OCI-LY7 (cell line): Measurements from ENCODE around the gene ADD3. TPM values are rescaled to one million over a fixed set of nuclear protein-coding genes. Genes with fewer than 3 reads are reported as not detected.
"Not testable (repeated sequence)": the region's sequence is repeated elsewhere in the genome, so short reads cannot be mapped to it uniquely, and the experiment has no call there.

Source experiments
- BruUV-seq: library from RNA; stranded (reverse); fragments of 400-500 nt; replicated peaks from 2 replicates; lab custom pipeline; 2021; lab: Mats Ljungman, UMichigan
- CTCF ChIA-PET: fragments of 300-600 bp; sonication (Branson Sonifier 250); formaldehyde crosslinking; loops from one replicate; lab custom pipeline; 2022; ENCODE audit warnings: antibody characterized with exemption; ENCODE audit not compliant: unreplicated experiment; lab: Charles Lee
- POLR2A ChIA-PET: fragments of 300-600 bp; sonication (Branson Sonifier 250); formaldehyde crosslinking; loops from one replicate; lab custom pipeline; 2022; ENCODE audit warnings: antibody characterized with exemption; lab: Charles Lee
- DNase-seq: peaks from one replicate; pipeline ENCODE4 v3.0.0-alpha.2; 2015; ENCODE audit warnings: low spot score
- H2AFZ ChIP-seq: fragments of 200-600 bp; sonication (generic), shearing (Covaris generic); 2 replicates; pipeline ENCODE4 v1.6.1; 2014; ENCODE audit warnings: mild to moderate bottlenecking, antibody characterized with exemption, low read length, moderate library complexity
- H3K27ac ChIP-seq: fragments of 200-600 bp; sonication (generic); 2 replicates; pipeline ENCODE4 v1.5.1; 2014; ENCODE audit warnings: mixed run types, low read depth, mild to moderate bottlenecking, moderate library complexity, low read length, inconsistent platforms; ENCODE audit not compliant: poor library complexity, severe bottlenecking
- H3K36me3 ChIP-seq: fragments of 200-600 bp; sonication (generic); 2 replicates; pipeline ENCODE4 v1.6.1; 2014; ENCODE audit warnings: mild to moderate bottlenecking, antibody characterized with exemption, low read length, moderate library complexity, mixed read lengths; ENCODE audit not compliant: insufficient read depth
- H3K4me1 ChIP-seq: fragments of 200-600 bp; sonication (generic); 2 replicates; pipeline ENCODE4 v1.5.1; 2014; ENCODE audit warnings: mild to moderate bottlenecking, low read length; ENCODE audit not compliant: insufficient read depth, poor library complexity, severe bottlenecking
- H3K4me2 ChIP-seq: fragments of 200-600 bp; sonication (generic); 2 replicates; pipeline ENCODE4 v1.6.1; 2014; ENCODE audit warnings: mild to moderate bottlenecking, low read length
- H3K4me3 ChIP-seq: fragments of 200-600 bp; sonication (generic); 2 replicates; pipeline ENCODE4 v1.5.1; 2014; ENCODE audit warnings: mild to moderate bottlenecking, low read depth, low read length; ENCODE audit not compliant: poor library complexity, severe bottlenecking
- H3K79me2 ChIP-seq: fragments of 200-600 bp; sonication (generic); 2 replicates; pipeline ENCODE4 v1.6.1; 2016; ENCODE audit warnings: low read depth, mild to moderate bottlenecking, low read length, moderate library complexity, mixed read lengths; ENCODE audit not compliant: insufficient read depth
- H3K9me2 ChIP-seq: fragments of 200-600 bp; sonication (generic); 2 replicates; pipeline ENCODE4 v1.6.1; 2016; ENCODE audit warnings: mild to moderate bottlenecking, low read length, mixed read lengths; ENCODE audit not compliant: insufficient read depth
- H3K9me3 ChIP-seq: fragments of 200-600 bp; sonication (generic); 2 replicates; pipeline ENCODE4 v1.6.1; 2014; ENCODE audit warnings: mild to moderate bottlenecking, mixed run types, low read length, mixed read lengths
- H4K20me1 ChIP-seq: fragments of 200-600 bp; sonication (generic); 2 replicates; pipeline ENCODE4 v1.6.1; 2014; ENCODE audit warnings: mild to moderate bottlenecking, antibody characterized with exemption, low read length, moderate library complexity, mixed read lengths; ENCODE audit not compliant: insufficient read depth
- EZH2phosphoT487 ChIP-seq: fragments of 200-600 bp; sonication (generic); IDR thresholded peaks from 2 replicates; pipeline ENCODE4 v1.6.1; 2018; ENCODE audit warnings: low read depth, borderline replicate concordance, mild to moderate bottlenecking, mixed run types, antibody characterized with exemption, low read length, moderate library complexity, mixed read lengths
- intact Hi-C: fragments of 100-400 bp; cut with micrococcal nuclease; formaldehyde crosslinking; loops from one replicate; pipeline ENCODE4 v1.10.0; 2022; ENCODE audit not compliant: unreplicated experiment
- total RNA-seq, 2 experiments: library from RNA; depleted of rRNA in 1 of 2; stranded (reverse); fragments of >200 nt in 1 of 2; shearing (Covaris generic) in 1 of 2; gene quantifications; 2 replicates each; pipeline ENCODE4 v1.2.3, GENCODE V29; 2014 to 2022
- TF ChIP-seq, protein P1 (sequence below): fragments of 200-600 bp; sonication (generic); conservative IDR thresholded peaks from 2 replicates; pipeline ENCODE4 v1.5.1; 2014; ENCODE audit warnings: mild to moderate bottlenecking, antibody characterized with exemption, low read length, moderate library complexity, mixed read lengths

ADD3 gene
- total RNA-seq, 2 experiments from 2014 or later = 75.8 to 89.7 TPM

DNA sequence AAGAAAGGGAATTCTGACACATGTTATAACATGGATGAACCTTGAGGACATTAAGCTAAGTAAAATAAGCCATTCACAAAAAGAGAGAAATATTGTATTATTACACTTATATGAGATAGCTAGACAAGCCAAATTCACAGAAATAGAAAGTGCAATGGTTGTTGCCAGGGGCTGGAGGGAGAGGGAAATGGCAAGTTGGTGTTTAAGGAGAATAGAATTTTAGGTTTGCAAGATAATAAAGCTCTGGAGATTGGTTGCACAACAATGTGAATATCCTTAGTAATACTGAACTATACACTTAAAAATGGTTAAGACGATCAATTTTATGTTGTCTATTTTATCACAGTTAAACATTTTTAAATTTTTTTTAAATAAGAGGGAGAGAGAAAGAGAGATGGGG, 25.0 kb upstream of the ADD3 start:
- no peaks in the 10 kb centered on the region for H4K20me1 ChIP-seq
- H2AFZ ChIP-seq = no peak overlapping the region
- no peak overlapping the region for H3K4me3 ChIP-seq
- no peak overlapping the region for H3K4me2 ChIP-seq
- no peaks in the 10 kb centered on the region for H3K36me3 ChIP-seq
- ChIA-PET CTCF (no interaction called here), POLR2A (interaction anchor here (0.9 to 1.2 kb wide), 3 partner anchors 9 to 125 kb away, joined by 3 to 9 read pairs (median 4); no protein-coding TSS in a partner anchor)
- intact Hi-C loops = no loop called here
- no peaks in the 10 kb centered on the region for H3K4me1 ChIP-seq
- H3K9me2 ChIP-seq = no peaks in the 10 kb centered on the region
- BruUV-seq = no TSS peak
- DNase-seq = no peak
- H3K9me3 ChIP-seq = no peaks in the 10 kb centered on the region
- no peaks in the 10 kb centered on the region for H3K79me2 ChIP-seq
- TF ChIP-seq, protein P1, sequence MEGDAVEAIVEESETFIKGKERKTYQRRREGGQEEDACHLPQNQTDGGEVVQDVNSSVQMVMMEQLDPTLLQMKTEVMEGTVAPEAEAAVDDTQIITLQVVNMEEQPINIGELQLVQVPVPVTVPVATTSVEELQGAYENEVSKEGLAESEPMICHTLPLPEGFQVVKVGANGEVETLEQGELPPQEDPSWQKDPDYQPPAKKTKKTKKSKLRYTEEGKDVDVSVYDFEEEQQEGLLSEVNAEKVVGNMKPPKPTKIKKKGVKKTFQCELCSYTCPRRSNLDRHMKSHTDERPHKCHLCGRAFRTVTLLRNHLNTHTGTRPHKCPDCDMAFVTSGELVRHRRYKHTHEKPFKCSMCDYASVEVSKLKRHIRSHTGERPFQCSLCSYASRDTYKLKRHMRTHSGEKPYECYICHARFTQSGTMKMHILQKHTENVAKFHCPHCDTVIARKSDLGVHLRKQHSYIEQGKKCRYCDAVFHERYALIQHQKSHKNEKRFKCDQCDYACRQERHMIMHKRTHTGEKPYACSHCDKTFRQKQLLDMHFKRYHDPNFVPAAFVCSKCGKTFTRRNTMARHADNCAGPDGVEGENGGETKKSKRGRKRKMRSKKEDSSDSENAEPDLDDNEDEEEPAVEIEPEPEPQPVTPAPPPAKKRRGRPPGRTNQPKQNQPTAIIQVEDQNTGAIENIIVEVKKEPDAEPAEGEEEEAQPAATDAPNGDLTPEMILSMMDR = no peak
- TF ChIP-seq EZH2phosphoT487 = no peak
- no peak overlapping the region for H3K27ac ChIP-seq

DNA sequence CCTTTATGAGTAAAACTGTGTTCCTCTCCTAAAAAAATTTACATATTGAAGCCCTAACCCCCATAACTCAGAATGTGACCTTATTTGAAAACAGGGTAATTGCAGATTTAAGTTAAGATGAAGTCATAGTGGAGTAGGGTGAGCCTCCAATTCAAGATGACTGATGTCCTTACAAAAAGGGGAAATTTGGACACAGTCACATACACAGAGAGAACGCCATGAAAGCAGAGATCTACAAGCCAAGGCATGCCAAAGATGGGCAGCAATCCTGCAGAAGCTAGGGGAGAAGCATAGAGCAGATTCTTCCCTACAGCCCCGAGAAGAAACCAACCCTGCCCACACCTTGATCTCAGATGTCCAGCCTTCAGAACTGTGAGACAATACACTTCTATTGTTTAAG, 23.8 kb upstream of the ADD3 start:
- Histone ChIP-seq H2AFZ (no peak overlapping the region), H3K4me2 (no peak overlapping the region), H3K9me3 (no peaks in the 10 kb centered on the region), H3K36me3 (no peaks in the 10 kb centered on the region), H3K27ac (no peak overlapping the region), H3K4me1 (no peaks in the 10 kb centered on the region), H3K4me3 (no peak overlapping the region), H3K79me2 (no peaks in the 10 kb centered on the region), H4K20me1 (no peaks in the 10 kb centered on the region), H3K9me2 (no peaks in the 10 kb centered on the region)
- intact Hi-C loops = no loop called here
- CTCF ChIA-PET = no interaction called here
- POLR2A ChIA-PET = no interaction called here
- TF ChIP-seq, protein P1 = no peak
- no peak for TF ChIP-seq EZH2phosphoT487
- BruUV-seq = no TSS peak
- no peak for DNase-seq

DNA sequence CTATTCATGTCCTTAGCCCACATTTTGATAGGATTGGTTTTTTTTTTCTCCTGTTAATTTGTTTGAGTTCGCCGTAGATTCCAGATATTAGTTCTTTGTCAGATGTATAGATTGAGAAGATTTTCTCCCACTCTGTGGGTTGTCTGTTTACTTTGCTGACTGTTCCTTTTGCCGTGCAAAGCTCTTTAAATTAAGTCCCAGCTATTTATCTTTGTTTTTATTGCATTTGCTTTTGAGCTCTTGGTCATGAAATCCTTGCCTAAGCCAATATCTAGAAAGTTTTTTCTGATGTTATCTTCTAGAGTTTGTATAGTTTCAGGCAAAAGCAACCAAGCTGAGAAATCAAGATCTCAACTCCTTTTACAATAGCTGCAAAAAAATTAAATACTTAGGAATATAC, 22.0 kb upstream of the ADD3 start:
- H3K4me1 ChIP-seq, H3K9me2 ChIP-seq, CTCF ChIA-PET, H4K20me1 ChIP-seq, intact Hi-C loops, H3K4me2 ChIP-seq, H2AFZ ChIP-seq, BruUV-seq, H3K36me3 ChIP-seq, H3K79me2 ChIP-seq, H3K9me3 ChIP-seq, DNase-seq, H3K4me3 ChIP-seq, H3K27ac ChIP-seq: not testable (repeated sequence)
- POLR2A ChIA-PET = interaction anchor here (0.7 to 1.6 kb wide), 2 partner anchors 9 to 12 kb away, joined by 3 read pairs; no protein-coding TSS in a partner anchor
